NCI-H460 (cell line): ENCODE results near the gene NAT14. TPM values are rescaled to one million over a fixed set of nuclear protein-coding genes. Genes with fewer than 3 reads are reported as not detected.

Source experiments
- DNase-seq: peaks from one replicate; pipeline ENCODE4 v3.0.0-alpha.2; 2016; ENCODE audit warnings: low read depth; ENCODE audit errors: extremely low read depth
- total RNA-seq: library from RNA; depleted of rRNA; stranded (reverse); fragments of >200 nt; shearing (Covaris generic); gene quantifications from 2 replicates; pipeline ENCODE4 v1.2.3, GENCODE V29; 2014

The NAT14 gene
- total RNA-seq, 1 experiment from 2014 or later = 3.9 TPM

GRCh38 chr19:55498246-55498840 is 13.4 kb downstream of the NAT14 start:
- no peak for DNase-seq

DNA sequence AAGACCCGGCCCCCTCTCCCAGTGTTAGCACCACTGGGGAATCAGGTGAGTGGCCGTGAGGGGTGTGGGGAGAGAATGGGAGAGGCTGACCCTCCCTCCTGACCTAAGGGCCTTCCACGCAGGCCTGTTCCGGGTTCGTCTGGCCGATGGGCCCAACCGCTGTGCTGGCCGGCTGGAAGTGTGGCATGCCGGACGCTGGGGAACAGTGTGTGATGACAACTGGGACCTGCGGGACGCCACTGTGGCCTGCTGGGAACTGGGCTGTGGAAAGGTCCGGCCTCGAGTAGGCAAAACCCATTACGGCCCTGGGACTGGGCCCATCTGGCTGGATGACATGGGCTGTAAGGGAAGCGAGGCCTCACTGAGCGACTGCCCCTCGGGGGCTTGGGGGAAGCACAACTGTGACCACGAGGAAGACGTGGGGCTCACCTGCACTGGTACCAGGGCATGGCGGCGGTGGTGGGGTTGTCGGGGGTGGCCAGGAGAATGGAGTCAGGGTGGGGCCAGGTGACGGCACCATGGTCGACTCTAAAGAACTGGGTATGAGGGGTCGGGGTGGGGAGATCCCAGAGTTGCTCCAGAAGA is 15.5 kb downstream of the NAT14 start:
- no peak for DNase-seq

GRCh38 chr19:55502197-55502952 is 17.4 kb downstream of the NAT14 start:
- no peak for DNase-seq

GRCh38 chr19:55503157-55503501 is 18.1 kb downstream of the NAT14 start:
- no peak for DNase-seq

DNA sequence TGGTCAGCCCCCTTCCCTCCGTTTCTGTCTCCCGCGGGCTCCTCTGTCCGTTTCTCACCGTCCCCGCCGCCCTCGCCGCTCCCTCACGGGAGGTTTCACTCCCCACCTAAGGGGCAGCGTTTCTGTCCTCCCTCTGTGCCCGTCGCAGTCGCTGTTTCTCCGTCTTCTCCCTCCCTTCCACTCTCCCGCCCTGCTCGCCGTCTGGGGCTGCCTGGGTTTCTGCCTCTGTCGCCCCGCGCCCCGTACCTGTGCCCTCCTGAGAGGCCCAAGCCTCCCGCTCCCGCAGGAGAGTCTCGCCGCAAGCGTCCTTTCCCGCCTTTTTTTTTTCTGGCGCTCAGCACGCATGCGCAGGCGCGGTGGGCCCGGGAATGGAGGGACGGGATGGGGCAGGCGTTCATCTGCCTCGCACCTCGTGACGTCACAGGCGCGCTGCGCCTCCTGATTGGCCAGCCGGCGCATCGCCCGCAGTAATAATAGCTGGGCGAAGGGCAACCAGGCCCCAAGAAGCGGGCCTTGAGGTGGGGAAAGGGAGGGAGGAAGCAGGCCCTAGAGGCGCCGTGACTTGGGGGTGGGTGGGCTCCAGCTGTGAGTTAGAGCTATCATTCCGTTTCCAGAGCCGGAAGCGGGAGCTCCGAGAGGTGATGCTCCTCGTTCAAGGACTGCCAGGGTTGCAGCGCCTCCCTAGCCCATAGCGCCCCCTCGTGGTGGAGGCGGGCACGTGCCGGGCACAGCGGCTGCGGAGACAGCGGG is 18.7 kb downstream of the NAT14 start:
- peak; percentile 79 for DNase-seq

DNA sequence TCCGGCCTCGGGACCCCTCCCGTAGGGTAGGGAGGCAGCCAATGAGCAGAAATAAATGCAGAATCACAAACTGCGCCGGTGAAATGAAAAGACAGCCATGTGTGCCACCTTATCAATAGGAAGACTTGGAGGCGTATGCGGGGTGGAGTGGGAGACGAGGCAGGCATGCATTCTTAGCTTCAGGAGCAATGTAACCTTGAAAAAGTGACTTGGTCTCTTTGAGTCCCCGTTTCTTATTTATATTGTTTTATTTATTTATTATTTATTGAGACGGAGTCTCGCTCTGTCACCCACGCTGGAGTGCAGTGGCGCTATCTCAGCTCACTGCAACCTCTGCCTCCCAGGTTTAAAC is 19.2 kb downstream of the NAT14 start:
- DNase-seq = no peak

- no peak for DNase-seq
These were observed 20.0 kb downstream of the NAT14 start for GRCh38 chr19:55504981-55505380.

DNA sequence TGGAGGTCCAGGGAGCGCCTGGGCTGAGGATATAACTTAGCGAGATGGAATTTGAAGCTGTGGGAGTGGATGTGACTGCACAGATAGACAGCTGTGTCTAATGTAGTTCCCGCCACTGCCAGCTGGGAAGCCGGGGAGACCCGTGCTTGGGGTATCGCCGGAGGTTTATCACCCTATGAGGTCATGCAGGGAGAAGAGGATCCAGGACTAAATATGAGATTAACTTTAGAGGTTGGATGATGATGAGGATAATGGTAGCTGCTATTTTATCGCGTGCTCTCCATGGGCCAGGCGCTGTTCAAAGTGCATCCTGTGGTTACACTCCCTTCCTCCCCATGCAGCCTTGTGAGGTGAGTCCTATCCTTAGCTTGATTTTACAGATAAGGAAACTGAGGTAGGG is 23.1 kb downstream of the NAT14 start:
- no peak for DNase-seq

DNA sequence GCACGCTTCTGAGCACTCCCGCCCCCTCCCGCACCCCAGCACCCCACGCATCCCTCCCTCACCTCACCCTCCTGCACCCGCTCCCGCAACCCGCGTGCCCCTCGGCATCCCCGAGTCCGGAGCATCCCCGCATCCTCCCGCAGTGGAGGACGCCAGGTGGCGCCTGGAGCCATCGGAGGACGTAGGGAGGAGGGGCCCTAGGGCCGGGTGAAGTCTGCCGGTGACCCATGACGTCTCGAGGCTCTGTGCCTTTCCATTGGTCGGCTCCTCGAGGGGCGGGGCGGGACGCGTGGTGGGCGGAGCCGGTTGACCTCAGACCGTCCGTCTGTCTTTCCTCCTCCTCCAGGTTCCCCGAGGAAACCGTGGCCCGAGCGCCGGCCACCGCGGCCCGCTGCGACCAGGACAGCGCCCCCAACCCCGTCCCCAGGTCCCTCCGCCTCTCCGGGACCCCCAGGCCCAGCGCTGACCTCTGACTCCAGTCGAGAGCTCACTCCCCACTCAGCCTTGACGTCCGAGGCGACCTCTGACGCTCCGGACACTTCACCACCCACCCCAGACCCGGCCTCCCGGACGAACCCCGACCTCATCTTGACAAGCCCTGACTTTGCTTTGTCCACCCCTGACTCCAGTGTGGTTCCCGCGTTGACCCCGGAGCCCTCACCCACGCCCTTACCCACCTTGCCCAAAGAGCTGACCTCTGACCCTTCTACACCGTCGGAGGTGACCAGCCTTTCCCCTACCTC is 32.1 kb downstream of the NAT14 start:
- peak; percentile 83 for DNase-seq

- peak; percentile 34 for DNase-seq
These were observed 34.7 kb downstream of the NAT14 start for GRCh38 chr19:55519451-55520311.

DNA sequence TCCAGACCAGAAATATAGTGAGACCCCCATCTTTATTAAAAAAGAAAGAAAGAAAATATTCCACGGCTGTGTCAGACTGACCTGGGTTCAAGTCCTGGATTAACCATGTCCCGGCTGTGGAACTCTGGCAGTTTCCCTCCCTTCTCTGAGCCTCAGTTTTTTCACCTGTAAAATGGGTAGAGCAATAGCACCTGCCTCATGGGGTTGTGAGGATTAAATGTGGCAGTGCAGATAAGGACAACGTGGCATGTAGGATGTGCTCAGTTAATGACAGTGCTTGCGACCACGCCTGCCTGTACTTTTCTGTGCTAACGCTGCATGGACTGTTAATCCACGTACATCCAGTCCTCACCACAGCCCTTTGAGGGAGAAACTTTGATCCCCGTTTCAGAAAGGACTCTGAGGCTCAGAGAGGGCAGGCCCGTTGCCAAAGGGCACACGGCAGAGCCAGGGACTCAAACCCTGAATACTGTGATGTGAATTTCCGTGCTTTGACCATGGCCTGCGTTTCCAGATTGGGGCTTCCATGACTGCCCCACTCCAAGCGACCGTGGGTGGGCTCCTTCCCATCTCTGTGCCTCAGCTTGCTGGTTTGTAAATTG is 35.8 kb downstream of the NAT14 start:
- DNase-seq = no peak

- no peak for DNase-seq
These were observed 40.5 kb downstream of the NAT14 start for GRCh38 chr19:55525289-55526101.

DNA sequence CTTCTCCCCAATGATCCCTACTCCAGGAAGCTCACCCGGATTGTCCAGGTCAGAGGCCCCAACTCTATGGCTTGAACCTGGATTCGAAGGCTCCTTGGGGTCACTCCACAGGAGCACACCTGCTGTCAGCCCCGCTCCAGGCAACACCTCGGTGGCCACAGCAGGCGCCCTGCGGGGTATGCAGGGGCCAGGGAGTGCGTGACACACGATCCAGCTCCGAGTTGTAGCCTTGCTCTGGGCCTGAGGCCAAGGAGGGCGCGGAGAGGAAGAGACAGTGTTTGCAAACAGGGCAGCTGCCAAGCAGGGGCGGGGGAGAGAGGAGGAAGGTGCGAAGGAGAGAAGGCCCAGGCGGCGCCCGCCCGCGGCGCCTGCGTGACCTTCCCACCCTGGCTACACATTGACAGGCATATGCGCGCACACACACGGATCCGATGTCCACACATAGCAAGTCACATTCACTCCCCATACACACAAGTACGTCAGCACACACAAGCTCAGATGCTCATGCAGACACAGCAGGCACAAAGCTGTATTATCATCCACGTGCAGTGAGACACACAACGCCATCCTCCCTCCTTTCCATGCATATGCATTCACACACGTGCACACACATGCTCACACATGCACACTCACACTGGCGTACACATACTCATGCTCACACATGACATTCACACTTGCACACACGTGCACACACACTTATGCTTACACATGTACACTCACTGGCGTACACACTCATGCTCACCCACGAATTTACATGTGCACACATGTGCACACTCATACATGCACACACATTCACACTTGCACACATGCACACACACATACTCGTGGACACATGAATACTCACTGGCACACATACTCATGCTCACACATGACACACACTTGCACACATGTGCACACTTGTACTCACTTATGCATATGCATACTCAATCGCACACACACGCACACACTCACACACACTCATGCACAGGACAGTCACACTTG is 41.5 kb downstream of the NAT14 start:
- peak; percentile 51 for DNase-seq

- no peak for DNase-seq
These were observed 42.4 kb downstream of the NAT14 start for GRCh38 chr19:55527197-55528029.

- DNase-seq = no peak
These were observed 43.2 kb downstream of the NAT14 start for GRCh38 chr19:55528030-55528803.
